Neural cell (in vitro differentiated cells): ENCODE measurements around the gene B3GALT5. TPM values are rescaled to one million over a fixed set of nuclear protein-coding genes. Genes with fewer than 3 reads are reported as not detected.

ENCODE experiments used
- H2AFZ ChIP-seq: fragments of 200-600, 300-800 bp; sonication (generic), shearing (Covaris generic); 2 replicates; pipeline ENCODE4 v1.6.0; 2014; ENCODE audit warnings: low read depth, mild to moderate bottlenecking, antibody characterized with exemption, low read length, moderate library complexity
- H3F3A ChIP-seq: fragments of 200-600 bp; shearing (Covaris generic); 2 replicates; pipeline ENCODE4 v1.6.1; 2016; ENCODE audit warnings: mild to moderate bottlenecking, moderate library complexity, mixed read lengths, antibody characterized with exemption, low read length; ENCODE audit not compliant: insufficient read depth, poor library complexity, severe bottlenecking
- H3K27ac ChIP-seq: fragments of 200-600, 300-800 bp; sonication (generic), shearing (Covaris generic); 2 replicates; pipeline ENCODE4 v1.5.1; 2014; ENCODE audit warnings: mild to moderate bottlenecking, low read length, moderate library complexity
- H3K27me3 ChIP-seq: fragments of 300-800, 200-600 bp; sonication (generic), shearing (Covaris generic); 2 replicates; pipeline ENCODE4 v1.6.0; 2014; ENCODE audit warnings: mild to moderate bottlenecking, low read depth, low read length, moderate library complexity; ENCODE audit not compliant: insufficient read depth
- H3K36me3 ChIP-seq: fragments of 300-800, 200-600 bp; sonication (generic), shearing (Covaris generic); 2 replicates; pipeline ENCODE4 v1.5.1; 2014; ENCODE audit warnings: mild to moderate bottlenecking, antibody characterized with exemption, low read length, moderate library complexity; ENCODE audit not compliant: insufficient read depth
- H3K4me2 ChIP-seq: fragments of 300-800, 200-600 bp; sonication (generic), shearing (Covaris generic); 2 replicates; pipeline ENCODE4 v1.6.0; 2014; ENCODE audit warnings: mild to moderate bottlenecking, low read length
- H3K4me3 ChIP-seq: fragments of 300-800, 200-600 bp; sonication (generic), shearing (Covaris generic); 2 replicates; pipeline ENCODE4 v1.5.1; 2014; ENCODE audit warnings: mild to moderate bottlenecking, low read length, moderate library complexity
- H3K79me2 ChIP-seq: fragments of 200-600 bp; shearing (Covaris generic); replicated peaks from 2 replicates; pipeline ENCODE4 v1.6.0; 2014; ENCODE audit warnings: mild to moderate bottlenecking, low read length, moderate library complexity; ENCODE audit not compliant: insufficient read depth
- H3K9ac ChIP-seq: fragments of 300-800, 200-600 bp; sonication (generic), shearing (Covaris generic); 2 replicates; pipeline ENCODE4 v1.6.1; 2016; ENCODE audit warnings: mild to moderate bottlenecking, low read length, mixed read lengths
- H3K9me2 ChIP-seq: fragments of 200-600 bp; shearing (Covaris generic); 2 replicates; pipeline ENCODE4 v1.6.1; 2016; ENCODE audit warnings: mild to moderate bottlenecking, low read length, mixed read lengths; ENCODE audit not compliant: insufficient read depth
- H3K9me3 ChIP-seq: fragments of 200-600, 300-800 bp; sonication (generic), shearing (Covaris generic); 2 replicates; pipeline ENCODE4 v1.6.1; 2016; ENCODE audit warnings: mild to moderate bottlenecking, mixed run types, low read length, moderate library complexity, mixed read lengths
- H4K20me1 ChIP-seq: fragments of 200-600 bp; shearing (Covaris generic); 2 replicates; pipeline ENCODE4 v1.6.1; 2016; ENCODE audit warnings: mild to moderate bottlenecking, mixed run types; ENCODE audit not compliant: insufficient read depth
- CTCF ChIP-seq: fragments of 450-650 bp; IDR thresholded peaks from 2 replicates; pipeline ENCODE4 v1.5.1; 2014; ENCODE audit warnings: antibody characterized with exemption, mild to moderate bottlenecking, moderate library complexity; ENCODE audit not compliant: poor library complexity, severe bottlenecking
- EP300 ChIP-seq: fragments of 450-650 bp; conservative IDR thresholded peaks from 2 replicates; pipeline ENCODE4 v1.6.1; 2014; ENCODE audit warnings: antibody characterized with exemption, mild to moderate bottlenecking, moderate library complexity; ENCODE audit not compliant: poor library complexity, severe bottlenecking
- EZH2 ChIP-seq: fragments of 200-600, 300-800 bp; shearing (Covaris generic), sonication (generic); IDR thresholded peaks from 2 replicates; pipeline ENCODE4 v1.6.1; 2014; ENCODE audit warnings: antibody characterized with exemption, low read length, borderline replicate concordance, mild to moderate bottlenecking; ENCODE audit not compliant: insufficient read depth, poor library complexity, severe bottlenecking
- MXI1 ChIP-seq: fragments of 450-650 bp; conservative IDR thresholded peaks from 2 replicates; pipeline ENCODE4 v1.6.1; 2014; ENCODE audit warnings: antibody characterized with exemption, mild to moderate bottlenecking; ENCODE audit not compliant: poor library complexity, severe bottlenecking
- POLR2AphosphoS5 ChIP-seq: IDR thresholded peaks from 2 replicates; pipeline ENCODE4 v1.6.1; 2012
- RAD21 ChIP-seq: fragments of 450-650 bp; conservative IDR thresholded peaks from 2 replicates; pipeline ENCODE4 v1.6.1; 2014; ENCODE audit warnings: antibody characterized with exemption, mild to moderate bottlenecking, moderate library complexity
- REST ChIP-seq: IDR thresholded peaks from 2 replicates; pipeline ENCODE4 v1.6.1; 2012; ENCODE audit warnings: borderline replicate concordance
- SMC3 ChIP-seq: fragments of 450-650 bp; conservative IDR thresholded peaks from 2 replicates; pipeline ENCODE4 v1.6.1; 2014; ENCODE audit warnings: antibody characterized with exemption, mild to moderate bottlenecking, moderate library complexity; ENCODE audit not compliant: poor library complexity
- TAF1 ChIP-seq: IDR thresholded peaks from 2 replicates; pipeline ENCODE4 v1.6.1; 2012; ENCODE audit warnings: low read depth
- polyA plus RNA-seq: library from polyadenylated mRNA; depleted of rRNA; stranded (reverse); fragments of >200 nt; gene quantifications from 2 replicates; pipeline ENCODE4 v1.2.3, GENCODE V29; 2014

B3GALT5 gene
- polyA plus RNA-seq, 1 donor from 2014 or later: 0.50 TPM

DNA sequence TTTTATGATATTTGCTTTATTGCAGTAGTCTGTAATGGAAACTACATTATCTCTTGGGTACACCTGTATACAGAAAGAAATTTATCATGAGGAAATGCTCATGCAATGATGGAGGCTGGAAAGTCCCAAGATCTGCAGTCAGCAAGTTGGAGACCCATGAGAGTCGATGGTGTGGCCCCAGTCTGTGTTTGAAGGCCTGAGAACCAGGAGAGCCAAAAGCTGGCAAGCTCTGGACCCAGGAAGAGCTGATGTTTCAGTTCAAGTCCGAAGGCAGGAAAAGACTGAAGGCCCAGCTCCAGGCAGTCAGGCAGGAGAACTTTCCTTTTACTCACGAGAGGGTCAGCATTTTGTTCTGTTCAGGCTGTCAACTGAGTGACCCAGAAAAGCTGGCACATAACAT, 42.2 kb downstream of the B3GALT5 start:
- no peaks in the 10 kb centered on the region for H3K27me3 ChIP-seq
- H3K79me2 ChIP-seq: no peaks in the 10 kb centered on the region
- no peak overlapping the region for H3K4me3 ChIP-seq
- H3K9me2 ChIP-seq: no peaks in the 10 kb centered on the region
- H3K4me2 ChIP-seq: no peak overlapping the region
- H3K9ac ChIP-seq: no peak overlapping the region
- H3K27ac ChIP-seq: no peak overlapping the region
- H4K20me1 ChIP-seq: no peaks in the 10 kb centered on the region
- no peaks in the 10 kb centered on the region for H3F3A ChIP-seq
- TF ChIP-seq RAD21 (no peak), SMC3 (no peak)
- H3K36me3 ChIP-seq: no peaks in the 10 kb centered on the region
- H3K9me3 ChIP-seq: no peaks in the 10 kb centered on the region
- H2AFZ ChIP-seq: no peak overlapping the region

- Histone ChIP-seq H3K4me3 (no peak overlapping the region), H2AFZ (no peak overlapping the region), H3K79me2 (no peaks in the 10 kb centered on the region), H3K9me2 (no peaks in the 10 kb centered on the region), H3K9me3 (no peaks in the 10 kb centered on the region), H3K9ac (no peak overlapping the region), H3F3A (no peaks in the 10 kb centered on the region), H4K20me1 (no peaks in the 10 kb centered on the region), H3K27ac (no peak overlapping the region), H3K4me2 (no peak overlapping the region), H3K36me3 (no peaks in the 10 kb centered on the region), H3K27me3 (no peaks in the 10 kb centered on the region)
- TF ChIP-seq RAD21: no peak
- TF ChIP-seq EP300: no peak
Measured at GRCh38 chr21:39655589-39655988, 42.8 kb downstream of the B3GALT5 start.

DNA sequence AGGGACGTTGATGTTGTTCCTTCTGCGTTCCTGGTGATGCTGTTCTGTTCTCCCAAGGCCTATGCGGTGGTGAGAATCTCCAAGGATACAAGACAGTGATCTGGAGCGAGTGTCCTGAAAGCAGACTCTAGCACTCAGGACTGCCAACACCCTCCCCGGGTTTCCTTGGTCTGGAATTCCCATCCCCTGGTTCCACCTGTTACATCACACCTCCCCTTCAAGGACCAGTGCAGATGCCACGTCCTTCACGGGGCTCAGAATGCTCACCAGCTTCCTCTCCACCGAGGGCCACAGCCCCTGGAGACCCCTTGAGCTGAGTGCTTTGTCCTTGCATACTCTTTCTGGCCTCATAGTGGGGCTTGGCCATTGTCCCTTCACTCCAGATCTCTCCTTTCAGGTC, 43.5 kb downstream of the B3GALT5 start:
- H3K9me3 ChIP-seq: no peaks in the 10 kb centered on the region
- H3K4me2 ChIP-seq: no peak overlapping the region
- H3K79me2 ChIP-seq: no peaks in the 10 kb centered on the region
- no peak overlapping the region for H2AFZ ChIP-seq
- no peaks in the 10 kb centered on the region for H4K20me1 ChIP-seq
- H3K4me3 ChIP-seq: no peak overlapping the region
- no peaks in the 10 kb centered on the region for H3K9me2 ChIP-seq
- H3K36me3 ChIP-seq: no peaks in the 10 kb centered on the region
- H3K27ac ChIP-seq: no peak overlapping the region
- no peaks in the 10 kb centered on the region for H3K27me3 ChIP-seq
- H3F3A ChIP-seq: no peaks in the 10 kb centered on the region
- TF ChIP-seq EP300 (no peak), CTCF (no peak), REST (no peak), EZH2 (no peak), TAF1 (no peak), POLR2AphosphoS5 (no peak), SMC3 (no peak), MXI1 (no peak), RAD21 (no peak)
- H3K9ac ChIP-seq: no peak overlapping the region
